ENCODE results near the gene CASP8. TPM values are rescaled to one million over a fixed set of nuclear protein-coding genes. Genes with fewer than 3 reads are reported as not detected.

CASP8 gene
- total and polyA plus RNA-seq, 2 of the 8 experiments (the other 6 are each of a cell fraction or from before 2014, with no cell fraction given), result 2.3 to 3.6 TPM

Small RNA genes lying within 50 kb of the gene (small RNA-seq; reads per million reads assigned to genes)
- not detected for gene MTND4LP13 (ENCODE audit: insufficient read depth)

Other genes starting within 250 kb of the CASP8 start
- 7.8 and 8.0 TPM in 2 replicates for gene HYCC2, start 188.9 kb upstream of the CASP8 start, total RNA-seq (2021; fragmentation: NEBNext Ultra II Directional; extraction: Animal tissue kit (Norgen Biotek cat#: 25700))
- gene HYCC2, start 188.9 kb upstream of the CASP8 start, polyA plus RNA-seq (2011; rRNA removed), result 0.67 and 0.86 TPM in 2 replicates
- 55.3 and 57.5 TPM in 2 replicates for gene NDUFB3, start 188.5 kb upstream of the CASP8 start, total RNA-seq (2021; fragmentation: NEBNext Ultra II Directional; extraction: Animal tissue kit (Norgen Biotek cat#: 25700))
- 15.5 and 38.2 TPM in 2 replicates for gene NDUFB3, start 188.5 kb upstream of the CASP8 start, polyA plus RNA-seq (2011; rRNA removed)
- 1.1 and 1.6 TPM in 2 replicates for gene CFLAR, start 144.4 kb upstream of the CASP8 start, total RNA-seq (2021; fragmentation: NEBNext Ultra II Directional; extraction: Animal tissue kit (Norgen Biotek cat#: 25700))
- gene CFLAR, start 144.4 kb upstream of the CASP8 start, polyA plus RNA-seq (2011; rRNA removed), result 3.8 and 3.9 TPM in 2 replicates
- 4.0 and 4.2 TPM in 2 replicates for gene CASP10, start 77.4 kb upstream of the CASP8 start, total RNA-seq (2021; fragmentation: NEBNext Ultra II Directional; extraction: Animal tissue kit (Norgen Biotek cat#: 25700))
- gene CASP10, start 77.4 kb upstream of the CASP8 start, polyA plus RNA-seq (2011; rRNA removed), result 2.0 and 2.3 TPM in 2 replicates
- 0.58 and 0.80 TPM in 2 replicates for gene FLACC1, start 96.8 kb downstream of the CASP8 start, total RNA-seq (2021; fragmentation: NEBNext Ultra II Directional; extraction: Animal tissue kit (Norgen Biotek cat#: 25700))
- gene FLACC1, start 96.8 kb downstream of the CASP8 start, polyA plus RNA-seq (2011; rRNA removed), result not detected in 2 replicates
- gene TRAK2, start 190.9 kb downstream of the CASP8 start, total RNA-seq (2021; fragmentation: NEBNext Ultra II Directional; extraction: Animal tissue kit (Norgen Biotek cat#: 25700)), result 15.7 and 16.5 TPM in 2 replicates
- gene TRAK2, start 190.9 kb downstream of the CASP8 start, polyA plus RNA-seq (2011; rRNA removed), result 3.0 and 4.5 TPM in 2 replicates
- 34.9 and 37.4 TPM in 2 replicates for gene STRADB, start 191.2 kb downstream of the CASP8 start, total RNA-seq (2021; fragmentation: NEBNext Ultra II Directional; extraction: Animal tissue kit (Norgen Biotek cat#: 25700))
- 11.3 and 20.9 TPM in 2 replicates for gene STRADB, start 191.2 kb downstream of the CASP8 start, polyA plus RNA-seq (2011; rRNA removed)